Measurements from ENCODE around the gene RNF38. TPM values are rescaled to one million over a fixed set of nuclear protein-coding genes. Genes with fewer than 3 reads are reported as not detected.

Gene RNF38
- polyA plus RNA-seq, 1 donor from 2014 or later: 61.9 TPM

- TF ChIP-seq SMC3 (conservative IDR thresholded peaks at IDR 0.05; ENCODE audit: poor library complexity) (no peak), TAF1 (IDR thresholded peaks at IDR 0.05; ENCODE audit: low read depth) (no peak), EP300 (conservative IDR thresholded peaks at IDR 0.05; ENCODE audit: poor library complexity, severe bottlenecking) (no peak), MXI1 (conservative IDR thresholded peaks at IDR 0.05; ENCODE audit: poor library complexity, severe bottlenecking) (no peak), CTCF (IDR thresholded peaks at IDR 0.05; ENCODE audit: poor library complexity, severe bottlenecking) (no peak), REST (IDR thresholded peaks at IDR 0.05; ENCODE audit: borderline replicate concordance) (no peak), RAD21 (conservative IDR thresholded peaks at IDR 0.05) (no peak), EZH2 (IDR thresholded peaks at IDR 0.05; ENCODE audit: borderline replicate concordance, insufficient read depth, low read length, poor library complexity, severe bottlenecking) (no peak)
- no peaks in the 10 kb centered on the region for H3F3A ChIP-seq (ENCODE audit: insufficient read depth, low read length, poor library complexity, severe bottlenecking)
- peaks cover 1% of the 10 kb centered on the region for H3K79me2 ChIP-seq (replicated peaks; ENCODE audit: insufficient read depth, low read length)
- H3K27ac ChIP-seq (ENCODE audit: low read length): no peak overlapping the region
- H4K20me1 ChIP-seq (ENCODE audit: insufficient read depth): no peaks in the 10 kb centered on the region
- H3K9me3 ChIP-seq (ENCODE audit: low read length): no peaks in the 10 kb centered on the region
- H2AFZ ChIP-seq (ENCODE audit: low read depth, low read length): no peak overlapping the region
- H3K36me3 ChIP-seq (ENCODE audit: insufficient read depth, low read length): no peaks in the 10 kb centered on the region
- no peaks in the 10 kb centered on the region for H3K27me3 ChIP-seq (ENCODE audit: insufficient read depth, low read depth, low read length)
- no peak overlapping the region for H3K4me2 ChIP-seq (ENCODE audit: low read length)
- H3K9ac ChIP-seq (ENCODE audit: low read length): no peak overlapping the region
- no peak overlapping the region for H3K4me3 ChIP-seq (ENCODE audit: low read length)
- no peaks in the 10 kb centered on the region for H3K9me2 ChIP-seq (ENCODE audit: insufficient read depth, low read length)
These were observed 36.8 kb upstream of the RNF38 start for GRCh38 chr9:36436909-36437308.

- Histone ChIP-seq H3F3A (ENCODE audit: insufficient read depth, low read length, poor library complexity, severe bottlenecking) (no peaks in the 10 kb centered on the region), H3K4me2 (ENCODE audit: low read length) (no peak overlapping the region), H3K36me3 (ENCODE audit: insufficient read depth, low read length) (no peaks in the 10 kb centered on the region), H2AFZ (ENCODE audit: low read depth, low read length) (no peak overlapping the region), H4K20me1 (ENCODE audit: insufficient read depth) (no peaks in the 10 kb centered on the region), H3K79me2 (replicated peaks; ENCODE audit: insufficient read depth, low read length) (peaks cover 6% of the 10 kb centered on the region), H3K27ac (ENCODE audit: low read length) (no peak overlapping the region), H3K27me3 (ENCODE audit: insufficient read depth, low read depth, low read length) (no peaks in the 10 kb centered on the region), H3K9ac (ENCODE audit: low read length) (no peak overlapping the region), H3K4me3 (ENCODE audit: low read length) (no peak overlapping the region), H3K9me3 (ENCODE audit: low read length) (no peaks in the 10 kb centered on the region), H3K9me2 (ENCODE audit: insufficient read depth, low read length) (no peaks in the 10 kb centered on the region)
- TF ChIP-seq RAD21 (conservative IDR thresholded peaks at IDR 0.05) (no peak), EZH2 (IDR thresholded peaks at IDR 0.05; ENCODE audit: borderline replicate concordance, insufficient read depth, low read length, poor library complexity, severe bottlenecking) (no peak), TAF1 (IDR thresholded peaks at IDR 0.05; ENCODE audit: low read depth) (no peak), EP300 (conservative IDR thresholded peaks at IDR 0.05; ENCODE audit: poor library complexity, severe bottlenecking) (no peak)
These were observed 33.3 kb upstream of the RNF38 start for GRCh38 chr9:36433386-36433785.

- Histone ChIP-seq H3K27me3 (ENCODE audit: insufficient read depth, low read depth, low read length) (no peaks in the 10 kb centered on the region), H3K9me3 (ENCODE audit: low read length) (peaks cover 7% of the 10 kb centered on the region), H2AFZ (ENCODE audit: low read depth, low read length) (no peak overlapping the region), H3F3A (ENCODE audit: insufficient read depth, low read length, poor library complexity, severe bottlenecking) (no peaks in the 10 kb centered on the region), H3K9ac (ENCODE audit: low read length) (no peak overlapping the region), H3K36me3 (ENCODE audit: insufficient read depth, low read length) (no peaks in the 10 kb centered on the region), H3K27ac (ENCODE audit: low read length) (no peak overlapping the region), H4K20me1 (ENCODE audit: insufficient read depth) (no peaks in the 10 kb centered on the region), H3K9me2 (ENCODE audit: insufficient read depth, low read length) (no peaks in the 10 kb centered on the region), H3K4me3 (ENCODE audit: low read length) (no peak overlapping the region), H3K4me2 (ENCODE audit: low read length) (no peak overlapping the region), H3K79me2 (replicated peaks; ENCODE audit: insufficient read depth, low read length) (peaks cover 6% of the 10 kb centered on the region)
- no peak for TF ChIP-seq MXI1 (conservative IDR thresholded peaks at IDR 0.05; ENCODE audit: poor library complexity, severe bottlenecking)
- no peak for TF ChIP-seq REST (IDR thresholded peaks at IDR 0.05; ENCODE audit: borderline replicate concordance)
- TF ChIP-seq EP300 (conservative IDR thresholded peaks at IDR 0.05; ENCODE audit: poor library complexity, severe bottlenecking): no peak
- no peak for TF ChIP-seq TAF1 (IDR thresholded peaks at IDR 0.05; ENCODE audit: low read depth)
- TF ChIP-seq EZH2 (IDR thresholded peaks at IDR 0.05; ENCODE audit: borderline replicate concordance, insufficient read depth, low read length, poor library complexity, severe bottlenecking): no peak
- no peak for TF ChIP-seq CTCF (IDR thresholded peaks at IDR 0.05; ENCODE audit: poor library complexity, severe bottlenecking)
- no peak for TF ChIP-seq SMC3 (conservative IDR thresholded peaks at IDR 0.05; ENCODE audit: poor library complexity)
- no peak for TF ChIP-seq POLR2AphosphoS5 (IDR thresholded peaks at IDR 0.05)
- no peak for TF ChIP-seq RAD21 (conservative IDR thresholded peaks at IDR 0.05)
These were observed 31.0 kb upstream of the RNF38 start for GRCh38 chr9:36431078-36431477.

Measured in neural cell (in vitro differentiated cells).